ENCODE measurements around the gene TEX54. TPM values are rescaled to one million over a fixed set of nuclear protein-coding genes. Genes with fewer than 3 reads are reported as not detected.
A peak's percentile ranks its signal among the peaks of the same experiment; 100 is the strongest.

The TEX54 gene
- total RNA-seq, 1 donor from 2014 or later: not detected

DNA sequence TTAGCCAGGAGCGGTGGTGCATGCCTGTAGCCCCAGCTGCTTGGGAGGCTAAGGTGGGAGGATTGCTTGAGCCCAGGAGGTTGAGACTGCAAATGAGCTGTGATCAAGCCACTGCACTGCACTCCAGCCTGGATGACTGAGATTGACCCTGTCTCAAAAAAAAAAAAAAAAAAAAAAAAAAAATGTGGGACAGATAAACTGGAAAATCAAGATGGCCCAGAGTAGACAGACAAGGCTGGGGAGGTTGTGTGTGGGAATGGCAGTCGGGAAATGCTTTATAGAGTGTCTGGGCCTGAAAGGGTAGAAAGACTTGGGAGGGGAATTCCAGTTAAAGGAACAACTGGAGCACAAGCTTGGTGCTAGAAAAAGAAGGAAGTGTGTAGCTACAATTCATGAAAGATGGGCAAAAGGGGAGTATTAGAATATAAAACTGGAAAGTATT lies 24.9 kb upstream of the TEX54 start:
- Histone ChIP-seq H3K4me3 (no peak overlapping the region), H3K4me1 (peaks cover 34% of the 10 kb centered on the region), H3K36me3 (peaks cover 18% of the 10 kb centered on the region), H3K27ac (no peak overlapping the region), H3K27me3 (ENCODE audit: low read depth) (no peaks in the 10 kb centered on the region), H3K9me3 (no peaks in the 10 kb centered on the region)
- DNase-seq: no peak
- TF ChIP-seq, protein P1, sequence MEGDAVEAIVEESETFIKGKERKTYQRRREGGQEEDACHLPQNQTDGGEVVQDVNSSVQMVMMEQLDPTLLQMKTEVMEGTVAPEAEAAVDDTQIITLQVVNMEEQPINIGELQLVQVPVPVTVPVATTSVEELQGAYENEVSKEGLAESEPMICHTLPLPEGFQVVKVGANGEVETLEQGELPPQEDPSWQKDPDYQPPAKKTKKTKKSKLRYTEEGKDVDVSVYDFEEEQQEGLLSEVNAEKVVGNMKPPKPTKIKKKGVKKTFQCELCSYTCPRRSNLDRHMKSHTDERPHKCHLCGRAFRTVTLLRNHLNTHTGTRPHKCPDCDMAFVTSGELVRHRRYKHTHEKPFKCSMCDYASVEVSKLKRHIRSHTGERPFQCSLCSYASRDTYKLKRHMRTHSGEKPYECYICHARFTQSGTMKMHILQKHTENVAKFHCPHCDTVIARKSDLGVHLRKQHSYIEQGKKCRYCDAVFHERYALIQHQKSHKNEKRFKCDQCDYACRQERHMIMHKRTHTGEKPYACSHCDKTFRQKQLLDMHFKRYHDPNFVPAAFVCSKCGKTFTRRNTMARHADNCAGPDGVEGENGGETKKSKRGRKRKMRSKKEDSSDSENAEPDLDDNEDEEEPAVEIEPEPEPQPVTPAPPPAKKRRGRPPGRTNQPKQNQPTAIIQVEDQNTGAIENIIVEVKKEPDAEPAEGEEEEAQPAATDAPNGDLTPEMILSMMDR (IDR thresholded peaks at IDR 0.05): no peak
- intact Hi-C loops (cut with DNase I): no loop called here
- ATAC-seq: no peak

DNA sequence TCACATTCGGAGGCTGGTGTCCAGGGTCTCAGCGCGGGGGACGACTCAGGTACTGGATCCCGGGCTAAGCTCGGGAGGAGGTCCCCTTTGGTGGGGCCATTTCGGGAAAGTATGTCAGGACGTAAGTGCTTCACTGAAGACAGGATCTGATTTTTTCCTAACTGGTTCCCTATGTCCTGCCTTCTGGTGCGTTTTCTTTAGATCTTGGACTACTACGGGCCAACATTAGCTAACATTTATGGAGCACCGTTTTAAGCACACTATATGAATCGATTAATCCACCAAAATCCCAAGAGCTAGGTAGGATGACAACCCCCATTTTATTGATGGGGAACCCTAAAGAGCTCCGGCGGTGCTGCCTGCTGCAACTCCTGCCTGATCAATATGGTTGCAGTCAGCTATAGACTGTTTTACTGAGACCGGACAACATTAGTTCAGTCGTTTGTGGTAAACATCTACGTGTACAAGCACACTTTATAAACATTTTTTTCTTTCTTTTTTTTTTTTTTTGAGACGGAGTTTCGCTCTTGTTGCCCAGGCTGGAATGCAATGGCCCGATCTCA lies 23.8 kb upstream of the TEX54 start:
- Histone ChIP-seq H3K27me3 (ENCODE audit: low read depth) (no peaks in the 10 kb centered on the region), H3K4me3 (peak overlapping the region; percentile 69), H3K9me3 (no peaks in the 10 kb centered on the region), H3K27ac (peak overlapping the region; percentile 82), H3K36me3 (peaks cover 28% of the 10 kb centered on the region), H3K4me1 (peaks cover 33% of the 10 kb centered on the region)
- ATAC-seq (peak; percentile 1 to 2), DNase-seq (no peak)
- TF ChIP-seq, protein P1 (IDR thresholded peaks at IDR 0.05): no peak
- intact Hi-C loops (cut with DNase I): no loop called here

DNA sequence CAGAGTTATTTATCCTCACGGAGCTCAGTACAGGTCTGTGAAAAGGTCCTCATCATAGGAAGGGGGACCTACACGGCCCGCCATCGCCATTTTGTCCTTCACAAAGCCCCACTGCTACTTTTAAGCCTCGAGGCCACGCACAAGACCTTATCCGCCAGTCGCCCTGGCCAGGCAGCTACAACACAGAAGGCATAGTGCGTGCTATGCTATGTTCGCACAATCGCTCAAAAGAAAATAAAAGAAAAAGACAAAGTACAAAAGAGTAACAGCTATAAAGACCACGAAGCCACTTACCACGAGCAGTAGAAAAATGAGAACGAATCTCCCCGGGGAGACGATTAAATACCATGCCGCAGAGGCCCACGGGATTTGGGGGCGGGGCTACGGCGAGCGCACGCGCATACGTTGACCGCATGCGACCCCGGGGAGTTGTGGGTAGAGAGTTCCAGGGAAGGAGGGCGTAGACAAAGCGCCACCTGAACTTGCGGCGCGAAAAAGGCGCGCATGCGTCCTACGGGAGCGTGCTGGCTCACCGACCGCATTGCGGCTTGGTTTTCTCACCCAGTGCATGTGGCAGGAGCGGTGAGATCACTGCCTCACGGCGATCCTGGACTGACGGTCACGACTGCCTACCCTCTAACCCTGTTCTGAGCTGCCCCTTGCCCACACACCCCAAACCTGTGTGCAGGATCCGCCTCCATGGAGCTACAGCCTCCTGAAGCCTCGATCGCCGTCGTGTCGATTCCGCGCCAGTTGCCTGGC lies 23.1 kb upstream of the TEX54 start:
- TF ChIP-seq, protein P1 (IDR thresholded peaks at IDR 0.05): no peak
- DNase-seq: peak; percentile 96
- ATAC-seq: peak; percentile 99
- Histone ChIP-seq H3K9me3 (no peaks in the 10 kb centered on the region), H3K36me3 (peaks cover 28% of the 10 kb centered on the region), H3K27ac (peak overlapping the region; percentile 82), H3K27me3 (ENCODE audit: low read depth) (no peaks in the 10 kb centered on the region), H3K4me1 (peaks cover 33% of the 10 kb centered on the region), H3K4me3 (peak overlapping the region; percentile 69)
- intact Hi-C loops (cut with DNase I): no loop called here

DNA sequence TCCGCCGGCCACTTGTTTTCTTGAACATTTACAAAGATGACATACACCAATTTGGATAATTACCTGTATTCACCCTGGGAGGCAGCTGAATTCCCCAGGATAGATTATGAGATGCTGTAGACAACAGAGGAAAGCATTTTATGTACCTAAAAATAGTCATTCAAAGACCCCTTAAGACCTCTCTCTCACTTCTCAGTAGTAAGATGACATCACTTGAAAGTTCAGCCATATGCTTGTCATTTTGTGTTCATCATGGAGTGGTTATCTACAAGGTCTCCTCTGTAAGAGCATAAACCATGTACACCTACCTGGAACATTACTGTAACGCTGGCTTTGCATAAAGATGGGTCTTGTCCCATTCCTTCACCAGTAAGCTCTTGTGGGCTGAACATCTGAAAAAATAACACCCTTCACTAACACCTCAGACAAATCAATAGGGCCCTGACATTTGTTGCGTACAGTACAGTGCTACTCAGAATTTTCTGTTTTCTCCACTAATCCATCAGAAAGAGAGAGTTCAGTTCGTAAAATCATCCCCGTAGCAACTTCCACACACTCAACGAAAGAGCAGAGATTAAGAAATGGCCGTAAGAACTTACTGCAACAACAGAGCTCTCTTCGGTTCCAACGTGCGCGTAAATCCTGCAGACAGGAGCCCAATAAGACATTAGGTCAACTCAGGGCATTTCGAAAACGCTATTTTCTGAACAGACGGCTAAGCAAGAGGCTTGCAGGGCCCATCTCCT lies 22.4 kb upstream of the TEX54 start:
- peak overlapping the region; percentile 82 for H3K27ac ChIP-seq
- intact Hi-C loops (cut with DNase I): no loop called here
- peaks cover 33% of the 10 kb centered on the region for H3K4me1 ChIP-seq
- peak overlapping the region; percentile 69 for H3K4me3 ChIP-seq
- DNase-seq: no peak
- H3K36me3 ChIP-seq: peaks cover 28% of the 10 kb centered on the region
- TF ChIP-seq, protein P1 (IDR thresholded peaks at IDR 0.05): no peak
- H3K9me3 ChIP-seq: no peaks in the 10 kb centered on the region
- H3K27me3 ChIP-seq (ENCODE audit: low read depth): no peaks in the 10 kb centered on the region
- no peak for ATAC-seq

DNA sequence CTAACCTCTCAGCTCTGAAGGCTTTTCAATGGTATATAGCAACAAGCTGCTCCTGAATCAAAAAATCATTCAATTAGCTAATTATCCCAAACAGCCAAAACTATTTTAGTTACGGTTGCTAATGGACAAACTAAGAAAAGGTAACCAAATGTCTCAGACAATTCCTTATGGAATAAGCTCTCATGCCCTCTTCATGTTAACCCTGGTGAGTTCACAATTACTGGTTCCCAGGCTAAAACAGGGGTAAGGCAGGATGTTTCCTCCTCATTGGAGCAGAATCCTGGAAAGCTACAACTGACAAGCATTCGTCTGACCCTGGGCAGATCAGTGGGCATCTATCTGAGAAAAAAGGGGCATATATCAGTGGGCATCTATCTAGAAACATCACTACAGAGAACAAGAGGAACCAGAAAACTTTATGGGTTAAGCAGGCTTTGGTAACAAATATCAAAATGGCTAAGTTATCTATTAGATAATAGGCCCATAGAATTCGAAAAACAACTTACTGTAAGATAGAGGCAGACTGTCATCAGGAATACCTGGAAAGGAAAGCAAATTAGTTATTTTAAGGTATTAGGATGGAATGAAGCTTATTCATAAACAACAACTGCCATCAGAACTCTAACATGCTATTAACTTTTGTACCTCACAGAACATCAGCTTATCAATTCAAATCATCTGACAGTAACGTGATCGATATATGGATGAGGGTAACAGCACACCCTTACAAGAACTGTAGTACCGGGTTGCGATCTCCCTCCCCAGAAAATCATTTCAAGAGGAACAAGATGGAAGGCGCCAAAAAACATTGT lies 21.6 kb upstream of the TEX54 start:
- TF ChIP-seq, protein P1 (IDR thresholded peaks at IDR 0.05): no peak
- intact Hi-C loops (cut with DNase I): no loop called here
- no peak for ATAC-seq
- no peak for DNase-seq
- Histone ChIP-seq H3K36me3 (peaks cover 28% of the 10 kb centered on the region), H3K4me1 (peaks cover 33% of the 10 kb centered on the region), H3K27me3 (ENCODE audit: low read depth) (no peaks in the 10 kb centered on the region), H3K9me3 (no peaks in the 10 kb centered on the region), H3K27ac (no peak overlapping the region), H3K4me3 (peak overlapping the region; percentile 69)
